Measurements from ENCODE around the gene TIMM50. TPM values are rescaled to one million over a fixed set of nuclear protein-coding genes. Genes with fewer than 3 reads are reported as not detected.

The TIMM50 gene
- total RNA-seq, 2 donors from 2014 or later = 45.7 to 83.9 TPM

DNA sequence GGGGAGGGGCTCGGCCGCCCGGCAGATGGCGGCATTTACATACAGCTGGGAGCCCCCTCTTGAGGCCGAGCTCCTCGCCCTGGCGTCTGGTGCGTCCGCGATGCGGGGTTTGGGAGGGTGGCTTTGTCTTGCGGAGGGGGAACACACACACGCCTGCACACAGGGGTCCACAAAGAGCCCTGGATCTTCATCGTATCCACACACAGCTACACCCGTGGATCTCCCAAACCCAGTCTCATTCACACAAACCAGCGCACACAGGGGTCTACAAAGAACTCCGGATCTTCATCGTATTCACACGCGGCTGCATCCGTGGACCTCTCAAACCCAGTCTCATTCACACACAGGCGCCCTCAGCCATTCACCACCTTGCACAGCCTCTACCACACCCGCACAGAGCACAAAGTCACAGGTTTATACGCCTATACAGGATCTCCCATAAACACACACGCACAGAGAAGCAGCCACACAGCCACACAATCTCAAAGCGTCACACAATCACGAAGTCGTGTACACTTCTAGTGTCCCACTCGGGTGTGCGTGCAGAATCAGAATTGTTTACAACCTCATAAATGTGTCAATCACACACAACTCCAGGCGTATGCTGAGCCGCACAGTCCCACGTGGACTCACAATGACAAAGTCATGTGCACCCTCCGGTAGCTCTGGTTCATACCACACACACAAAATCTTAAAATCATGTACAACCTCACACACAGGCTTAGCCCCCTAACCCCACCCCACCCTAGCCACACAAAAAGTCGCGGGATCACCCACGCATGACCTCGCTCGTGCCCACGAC is 17.6 kb downstream of the TIMM50 start:
- Histone ChIP-seq H3K4me1 (peaks cover 18% of the 10 kb centered on the region), H3K4me3 (no peak overlapping the region), H3K9ac (ENCODE audit: low read depth in 2 of 2, low read length in 2 of 2) (peak overlapping the region in 1 of 2 donors; percentile 21), H3K36me3 (no peaks in the 10 kb centered on the region), H3K27me3 (peaks cover 20% of the 10 kb centered on the region), H3K9me3 (no peaks in the 10 kb centered on the region), H3K27ac (no peak overlapping the region)
- intact Hi-C loops (cut with DNase I) = loop anchor here (5.0 kb wide), 1 partner anchor 34 kb away; the partner anchor contains the start of gene EID2B
- TF ChIP-seq, protein P1, sequence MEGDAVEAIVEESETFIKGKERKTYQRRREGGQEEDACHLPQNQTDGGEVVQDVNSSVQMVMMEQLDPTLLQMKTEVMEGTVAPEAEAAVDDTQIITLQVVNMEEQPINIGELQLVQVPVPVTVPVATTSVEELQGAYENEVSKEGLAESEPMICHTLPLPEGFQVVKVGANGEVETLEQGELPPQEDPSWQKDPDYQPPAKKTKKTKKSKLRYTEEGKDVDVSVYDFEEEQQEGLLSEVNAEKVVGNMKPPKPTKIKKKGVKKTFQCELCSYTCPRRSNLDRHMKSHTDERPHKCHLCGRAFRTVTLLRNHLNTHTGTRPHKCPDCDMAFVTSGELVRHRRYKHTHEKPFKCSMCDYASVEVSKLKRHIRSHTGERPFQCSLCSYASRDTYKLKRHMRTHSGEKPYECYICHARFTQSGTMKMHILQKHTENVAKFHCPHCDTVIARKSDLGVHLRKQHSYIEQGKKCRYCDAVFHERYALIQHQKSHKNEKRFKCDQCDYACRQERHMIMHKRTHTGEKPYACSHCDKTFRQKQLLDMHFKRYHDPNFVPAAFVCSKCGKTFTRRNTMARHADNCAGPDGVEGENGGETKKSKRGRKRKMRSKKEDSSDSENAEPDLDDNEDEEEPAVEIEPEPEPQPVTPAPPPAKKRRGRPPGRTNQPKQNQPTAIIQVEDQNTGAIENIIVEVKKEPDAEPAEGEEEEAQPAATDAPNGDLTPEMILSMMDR (IDR thresholded peaks at IDR 0.05) = peak; percentile 46
- peak; percentile 36 for DNase-seq

DNA sequence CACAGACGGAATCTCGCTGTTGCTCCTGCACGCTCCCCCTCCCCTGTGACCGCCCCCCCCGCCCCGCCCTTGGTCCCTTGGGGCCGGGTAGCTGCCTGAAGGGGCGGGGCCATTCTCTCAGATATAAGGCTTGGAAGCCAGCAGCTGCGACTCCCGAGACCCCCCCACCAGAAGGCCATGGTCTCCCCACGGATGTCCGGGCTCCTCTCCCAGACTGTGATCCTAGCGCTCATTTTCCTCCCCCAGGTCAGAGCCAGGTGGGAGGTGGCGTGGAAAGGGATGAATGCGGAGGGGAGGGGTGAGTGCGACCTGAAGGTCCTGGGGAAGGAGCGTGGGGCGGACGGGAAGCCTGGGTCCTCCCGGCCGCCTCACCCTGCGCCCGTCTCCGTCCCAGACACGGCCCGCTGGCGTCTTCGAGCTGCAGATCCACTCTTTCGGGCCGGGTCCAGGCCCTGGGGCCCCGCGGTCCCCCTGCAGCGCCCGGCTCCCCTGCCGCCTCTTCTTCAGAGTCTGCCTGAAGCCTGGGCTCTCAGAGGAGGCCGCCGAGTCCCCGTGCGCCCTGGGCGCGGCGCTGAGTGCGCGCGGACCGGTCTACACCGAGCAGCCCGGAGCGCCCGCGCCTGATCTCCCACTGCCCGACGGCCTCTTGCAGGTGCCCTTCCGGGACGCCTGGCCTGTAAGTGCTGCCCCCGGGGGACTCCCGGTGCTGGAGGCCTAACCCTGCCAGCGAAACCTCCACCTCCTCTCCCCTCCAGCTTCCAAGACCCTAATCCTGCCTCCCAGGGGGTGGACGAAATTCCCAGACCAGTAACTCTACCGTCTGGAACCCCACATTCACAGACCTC is 18.4 kb downstream of the TIMM50 start, which contains the start of gene DLL3:
Gene DLL3 (plus strand): TSS at position 150 of the 845 bp plus-strand sequence. CDS start 28 bp downstream, at position 178.
- Histone ChIP-seq H3K27me3 (peaks cover 20% of the 10 kb centered on the region), H3K27ac (no peak within 1 kb of the TSS), H3K9me3 (no peaks in the 10 kb centered on the region), H3K4me3 (no peak within 1 kb of the TSS), H3K9ac (ENCODE audit: low read depth in 2 of 2, low read length in 2 of 2) (peak within 1 kb of the TSS in 1 of 2 donors; percentile 21), H3K4me1 (peaks cover 18% of the 10 kb centered on the region), H3K36me3 (no peaks in the 10 kb centered on the region)
- TF ChIP-seq, protein P1 (IDR thresholded peaks at IDR 0.05) = no peak
- DNase-seq = no peak
- intact Hi-C loops (cut with DNase I) = loop anchor here (5.0 kb wide), 1 partner anchor 33 kb away; the partner anchor contains the start of gene EID2B

DNA sequence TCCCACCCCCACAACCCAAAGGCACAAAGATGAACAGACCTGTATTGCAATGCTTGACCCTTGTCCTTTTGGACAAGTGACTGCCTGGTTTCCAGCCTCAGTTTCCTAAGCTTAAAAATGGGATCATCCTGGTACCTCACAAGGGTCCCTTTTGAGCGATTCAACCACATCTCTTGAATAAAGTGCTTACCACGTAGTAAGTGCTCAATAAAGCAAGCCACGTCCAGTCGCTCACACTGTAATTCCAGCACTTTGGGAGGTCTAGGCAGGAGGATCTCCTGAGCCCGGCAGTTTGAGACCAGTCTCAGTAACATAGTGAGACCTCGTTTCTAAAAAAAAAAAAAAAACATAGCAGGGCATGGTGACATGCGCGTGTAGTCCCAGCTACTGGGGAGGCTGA is 19.3 kb downstream of the TIMM50 start:
- no peaks in the 10 kb centered on the region for H3K9me3 ChIP-seq
- H3K36me3 ChIP-seq = no peaks in the 10 kb centered on the region
- TF ChIP-seq, protein P1 (IDR thresholded peaks at IDR 0.05) = no peak
- DNase-seq = no peak
- no peak overlapping the region for H3K9ac ChIP-seq (ENCODE audit: low read depth in 2 of 2, low read length in 2 of 2)
- intact Hi-C loops (cut with DNase I) = loop anchor here (5.0 kb wide), 1 partner anchor 32 kb away; the partner anchor contains the start of gene EID2B
- H3K27ac ChIP-seq = no peak overlapping the region
- no peak overlapping the region for H3K4me3 ChIP-seq
- H3K27me3 ChIP-seq = peaks cover 23% of the 10 kb centered on the region
- peaks cover 18% of the 10 kb centered on the region for H3K4me1 ChIP-seq

DNA sequence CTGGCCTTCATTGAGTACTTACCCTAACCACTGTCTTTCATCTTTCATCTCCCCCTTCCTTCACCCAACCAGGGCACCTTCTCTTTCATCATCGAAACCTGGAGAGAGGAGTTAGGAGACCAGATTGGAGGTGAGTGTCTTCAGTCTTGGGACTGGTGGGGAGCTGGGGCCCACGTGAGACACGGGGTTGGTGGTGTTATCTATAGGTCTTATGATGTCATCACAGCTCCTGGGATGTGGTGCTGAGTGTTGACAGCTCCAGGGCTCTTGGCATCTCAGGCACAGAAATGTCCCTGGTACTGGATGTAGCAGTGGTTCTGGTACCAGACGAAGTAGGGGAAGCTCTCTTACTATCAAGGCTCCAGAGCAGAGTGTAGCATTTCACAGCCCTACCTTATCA is 19.9 kb downstream of the TIMM50 start:
- H3K9ac ChIP-seq (ENCODE audit: low read depth in 2 of 2, low read length in 2 of 2) = no peak overlapping the region
- no peak overlapping the region for H3K4me3 ChIP-seq
- no peaks in the 10 kb centered on the region for H3K9me3 ChIP-seq
- H3K27me3 ChIP-seq = peaks cover 29% of the 10 kb centered on the region
- no peak for DNase-seq
- H3K36me3 ChIP-seq = no peaks in the 10 kb centered on the region
- intact Hi-C loops (cut with DNase I) = no loop called here
- TF ChIP-seq, protein P1 (IDR thresholded peaks at IDR 0.05) = no peak
- H3K27ac ChIP-seq = no peak overlapping the region
- H3K4me1 ChIP-seq = peaks cover 18% of the 10 kb centered on the region

DNA sequence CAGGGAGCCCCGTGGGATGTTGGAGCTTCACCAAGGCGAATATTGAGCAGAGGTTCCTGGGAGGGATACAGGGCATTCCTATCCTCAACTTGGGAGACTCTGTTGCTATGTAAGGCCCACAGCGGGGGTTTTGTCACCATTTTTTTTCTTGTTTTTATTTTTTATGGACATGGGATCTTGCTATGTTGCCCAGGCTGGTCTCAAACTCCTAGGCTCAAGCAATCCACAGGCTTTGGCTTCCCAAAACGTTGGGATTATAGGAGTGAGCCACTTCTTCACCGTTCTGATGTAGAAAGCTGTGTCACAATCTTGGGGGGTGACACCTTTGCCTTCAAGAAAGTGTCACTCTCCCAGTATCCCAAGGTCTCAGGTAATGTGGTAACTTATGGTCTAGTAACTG is 20.7 kb downstream of the TIMM50 start:
- H3K27me3 ChIP-seq = peaks cover 32% of the 10 kb centered on the region
- no peaks in the 10 kb centered on the region for H3K9me3 ChIP-seq
- no peak for DNase-seq
- intact Hi-C loops (cut with DNase I) = no loop called here
- TF ChIP-seq, protein P1 (IDR thresholded peaks at IDR 0.05) = no peak
- H3K9ac ChIP-seq (ENCODE audit: low read depth in 2 of 2, low read length in 2 of 2) = no peak overlapping the region
- H3K36me3 ChIP-seq = no peaks in the 10 kb centered on the region
- H3K4me1 ChIP-seq = peaks cover 18% of the 10 kb centered on the region
- H3K4me3 ChIP-seq = no peak overlapping the region
- H3K27ac ChIP-seq = no peak overlapping the region

All from colonic mucosa (tissue), 4 donors.